HG02763 (cell line): ENCODE results near the gene RPL9.
"Not testable (repeated sequence)": the region's sequence is repeated elsewhere in the genome, so short reads cannot be mapped to it uniquely, and the experiment has no call there.

Experiments
- ATAC-seq: cut with Tn5 transposase; IDR thresholded peaks from one replicate; pipeline ENCODE4 v1.9.1; 2021; ENCODE audit warnings: mild to moderate bottlenecking, moderate library complexity; ENCODE audit not compliant: unreplicated experiment

The RPL9 gene

DNA sequence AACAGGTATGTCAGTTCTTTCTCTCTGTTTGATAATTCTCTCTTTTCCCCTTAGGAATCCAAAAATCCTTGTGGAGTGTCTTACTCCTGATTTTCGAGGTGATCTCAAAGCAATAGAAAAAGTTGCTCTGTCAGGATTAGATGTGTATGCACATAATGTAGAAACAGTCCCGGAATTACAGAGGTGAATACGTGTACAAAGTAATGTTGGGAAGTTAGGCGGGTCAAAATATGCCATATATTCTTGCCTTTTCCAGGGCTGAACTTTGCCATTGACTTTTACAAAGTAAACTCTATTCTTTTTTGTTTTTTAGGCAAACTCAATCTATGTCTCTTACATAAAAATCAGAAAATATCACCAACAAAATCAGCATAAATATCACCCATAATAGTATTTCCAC, 8.7 kb upstream of the RPL9 start:
- ATAC-seq, result no peak

DNA sequence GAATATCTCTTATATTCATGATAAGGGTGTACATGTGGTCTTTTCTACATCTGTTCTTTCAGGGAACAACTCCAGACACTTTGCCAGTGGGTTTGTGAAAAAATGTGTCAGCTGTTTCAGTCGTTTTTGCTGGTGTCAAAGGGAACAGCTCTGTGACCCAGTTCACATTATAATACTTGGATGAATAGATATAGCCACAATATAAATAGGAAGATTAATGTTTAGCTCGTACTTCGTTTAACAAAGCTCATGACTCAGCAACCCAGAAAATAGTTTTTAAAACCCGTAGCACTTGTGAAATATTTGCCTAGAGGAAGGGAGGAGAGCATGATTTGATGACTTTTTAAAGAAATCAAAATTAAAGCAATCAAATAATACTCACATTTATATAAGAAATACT, 8.0 kb upstream of the RPL9 start:
- no peak for ATAC-seq

GRCh38 chr4:39464886-39465501, 6.3 kb upstream of the RPL9 start:
- no peak for ATAC-seq

GRCh38 chr4:39458161-39458504, 589 bp downstream of the RPL9 start:
- ATAC-seq, result not testable (repeated sequence)

- no peak for ATAC-seq
These were observed 1.6 kb downstream of the RPL9 start for GRCh38 chr4:39456946-39457763.

DNA sequence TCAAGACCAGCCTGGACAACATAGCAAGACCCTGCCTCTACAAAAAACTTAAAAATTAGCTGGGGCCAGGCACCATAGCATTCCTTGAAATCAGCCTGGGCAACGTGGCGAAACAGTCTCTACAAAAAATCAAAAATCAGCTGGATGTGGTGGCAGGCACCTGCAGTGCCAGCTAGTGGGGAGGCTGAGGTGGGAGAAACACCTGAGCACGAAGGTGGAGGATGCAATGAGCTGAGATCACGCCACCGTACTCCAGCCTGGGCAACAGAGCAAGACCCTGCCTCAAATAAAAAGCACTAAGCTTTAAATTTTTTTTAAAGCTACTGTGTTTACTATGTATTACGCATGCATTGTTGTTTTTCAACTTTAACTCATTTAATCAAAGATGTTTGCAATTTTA, 3.2 kb downstream of the RPL9 start:
- no peak for ATAC-seq

DNA sequence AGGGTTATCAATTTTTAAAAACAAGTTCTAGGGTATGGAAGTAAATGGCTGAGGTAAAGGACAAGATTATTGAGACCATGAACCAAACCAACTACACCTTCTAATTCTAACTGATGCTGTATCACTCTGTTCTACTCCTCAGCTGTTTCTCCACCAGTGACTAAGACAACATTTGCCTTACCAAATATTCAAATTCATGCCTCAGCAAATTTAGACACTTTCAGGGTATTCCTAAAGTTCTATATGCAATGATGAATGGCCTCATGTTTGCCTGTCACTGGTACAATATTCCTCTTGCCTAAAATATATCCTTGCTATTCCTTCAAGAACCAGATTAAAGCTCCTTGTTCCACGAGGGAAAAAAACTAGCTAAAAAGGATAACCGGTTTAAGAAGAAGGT, 5.0 kb downstream of the RPL9 start:
- ATAC-seq, result no peak

GRCh38 chr4:39452860-39453587, 5.7 kb downstream of the RPL9 start:
- ATAC-seq, result no peak

DNA sequence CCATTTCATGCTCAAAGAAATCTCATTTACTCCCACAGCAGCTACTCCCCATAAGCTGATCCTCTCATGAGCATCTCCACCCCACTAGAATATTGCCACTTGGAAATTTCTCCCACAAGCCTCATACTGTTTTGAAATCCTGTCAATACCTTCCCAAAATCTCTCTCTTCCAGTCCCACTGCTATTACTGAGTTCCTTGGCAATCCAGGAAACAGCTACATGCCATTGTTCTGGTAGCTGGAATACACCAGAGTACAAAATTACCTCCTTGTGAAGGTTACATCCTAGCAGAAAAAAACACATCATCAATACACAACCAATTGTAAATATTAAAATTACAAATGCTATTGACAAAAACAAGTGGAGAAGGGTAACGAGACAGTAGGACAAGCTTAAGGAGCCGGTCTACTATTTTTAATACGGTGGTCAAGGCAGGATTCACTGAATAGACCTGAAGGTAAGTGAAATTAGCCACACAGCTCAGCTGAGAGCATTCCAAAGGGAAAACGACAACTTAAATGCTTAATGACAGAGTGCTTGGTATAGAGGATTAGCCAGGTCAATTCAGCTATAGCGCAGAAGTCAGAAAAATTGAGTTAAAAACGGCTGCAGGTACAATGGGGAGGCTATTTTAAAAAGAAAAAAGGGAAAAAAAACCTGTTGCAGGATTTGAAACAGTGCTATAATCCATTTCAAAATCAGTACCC, 6.4 kb downstream of the RPL9 start:
- ATAC-seq, result no peak

GRCh38 chr4:39451423-39452023, 7.2 kb downstream of the RPL9 start:
- ATAC-seq, result no peak

GRCh38 chr4:39450618-39451017, 8.1 kb downstream of the RPL9 start:
- ATAC-seq, result no peak

GRCh38 chr4:39446842-39447573, 11.7 kb downstream of the RPL9 start:
- ATAC-seq, result peak; percentile 79

- ATAC-seq, result no peak
These were observed 12.3 kb downstream of the RPL9 start for GRCh38 chr4:39446483-39446841.

DNA sequence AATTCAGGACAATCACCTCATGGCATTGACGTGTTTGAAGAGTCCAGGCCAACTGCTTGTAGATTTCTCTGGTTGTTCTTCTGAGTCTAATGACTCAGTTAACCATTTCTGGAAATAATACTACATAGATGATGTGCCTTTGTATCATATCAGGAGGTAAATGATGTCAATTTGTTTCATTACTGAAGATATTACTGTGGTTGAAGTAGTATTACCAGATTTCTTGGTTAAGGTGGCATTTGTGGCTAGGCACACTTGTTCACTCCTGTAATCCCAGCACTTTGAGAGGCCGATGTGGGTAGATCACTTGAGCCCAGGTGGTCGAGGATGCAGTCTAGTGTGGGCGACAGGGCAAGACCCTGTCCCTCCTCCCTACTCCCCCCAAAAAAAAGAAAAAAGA, 15.7 kb downstream of the RPL9 start:
- no peak for ATAC-seq

DNA sequence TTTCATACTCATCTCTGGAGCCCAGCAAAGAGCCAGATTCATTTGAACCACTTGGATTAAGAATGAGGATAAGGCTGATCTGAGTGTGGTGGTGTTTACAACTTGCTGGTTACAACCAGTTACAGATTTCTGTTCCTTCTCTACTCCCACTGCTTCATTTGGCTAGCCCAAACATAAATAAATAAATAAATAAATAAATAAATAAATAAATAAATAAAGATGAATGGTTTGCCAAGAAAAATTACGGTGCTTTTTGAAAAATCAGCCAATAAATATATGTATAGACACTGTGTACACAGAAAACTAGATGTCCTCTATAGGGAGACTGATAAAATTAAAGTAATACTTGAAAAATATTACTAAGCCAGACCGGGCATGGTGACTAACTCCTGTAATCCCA, 17.1 kb downstream of the RPL9 start:
- ATAC-seq, result no peak

DNA sequence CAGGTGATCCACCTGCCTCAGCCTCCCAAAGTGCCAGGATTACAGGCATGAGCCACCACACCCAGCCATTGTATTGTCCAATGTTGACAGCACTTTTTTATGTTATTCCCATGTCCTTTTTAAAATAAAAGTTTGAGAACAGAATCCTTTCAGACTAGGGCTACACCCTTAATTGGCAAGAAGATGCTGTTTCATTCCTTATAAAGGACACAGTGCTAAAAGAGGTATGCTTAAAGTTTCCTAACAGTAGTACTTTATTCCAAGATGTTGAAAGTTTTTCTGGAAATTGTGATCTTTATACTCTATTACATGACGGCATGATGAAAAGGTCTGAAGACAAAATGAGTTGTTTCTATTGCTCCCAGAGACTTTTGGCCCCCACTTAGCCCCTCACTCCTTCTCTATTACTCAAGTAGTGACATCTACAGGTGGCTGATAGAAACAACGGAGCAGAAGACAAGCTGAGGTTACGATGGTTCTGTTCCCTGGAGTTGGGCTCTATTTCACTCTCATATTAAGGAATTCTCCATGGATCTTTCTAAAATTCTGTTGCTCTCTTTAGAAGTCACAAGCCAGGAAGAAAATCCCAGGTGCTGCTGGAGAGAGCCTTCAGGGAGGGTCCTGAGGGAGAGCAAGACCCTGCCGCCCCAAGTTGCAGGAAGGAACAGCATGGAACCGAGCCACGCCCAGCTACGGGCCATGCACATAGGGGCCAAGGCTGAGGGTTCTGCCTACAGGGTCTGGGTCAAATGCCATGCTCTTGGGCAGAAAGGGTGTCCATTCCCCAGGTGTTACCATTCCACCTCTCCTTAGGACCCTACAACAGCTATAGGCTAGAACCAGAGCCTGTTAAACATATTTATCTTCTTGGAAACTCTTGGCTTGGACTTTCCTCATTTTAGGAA, 22.8 kb downstream of the RPL9 start:
- ATAC-seq, result no peak

DNA sequence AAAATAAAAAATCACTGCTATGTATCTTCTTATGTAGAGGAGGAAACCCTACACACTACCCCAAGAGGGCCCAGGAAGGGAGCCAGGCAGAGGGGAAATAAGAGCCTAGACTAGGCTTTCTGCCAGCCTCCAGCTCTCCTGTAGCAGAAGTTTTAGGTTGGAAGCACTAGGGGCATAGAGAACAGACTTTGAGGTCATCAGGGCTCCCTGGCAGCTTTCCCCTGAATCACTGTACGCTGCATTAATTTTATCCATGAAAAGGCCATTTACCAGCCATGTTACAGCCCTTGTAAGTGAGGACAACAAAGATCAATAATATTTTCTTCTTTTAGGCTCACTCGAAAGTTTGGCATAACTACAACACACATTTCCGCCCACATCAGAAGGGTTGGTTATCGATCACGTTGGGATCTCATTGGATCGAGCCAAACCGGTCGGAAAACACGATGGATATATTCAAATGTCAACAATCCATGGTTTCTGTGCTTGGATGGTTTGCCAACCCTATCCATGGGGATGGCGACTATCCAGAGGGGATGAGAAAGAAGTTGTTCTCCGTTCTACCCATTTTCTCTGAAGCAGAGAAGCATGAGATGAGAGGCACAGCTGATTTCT, 24.7 kb downstream of the RPL9 start:
- ATAC-seq, result no peak

DNA sequence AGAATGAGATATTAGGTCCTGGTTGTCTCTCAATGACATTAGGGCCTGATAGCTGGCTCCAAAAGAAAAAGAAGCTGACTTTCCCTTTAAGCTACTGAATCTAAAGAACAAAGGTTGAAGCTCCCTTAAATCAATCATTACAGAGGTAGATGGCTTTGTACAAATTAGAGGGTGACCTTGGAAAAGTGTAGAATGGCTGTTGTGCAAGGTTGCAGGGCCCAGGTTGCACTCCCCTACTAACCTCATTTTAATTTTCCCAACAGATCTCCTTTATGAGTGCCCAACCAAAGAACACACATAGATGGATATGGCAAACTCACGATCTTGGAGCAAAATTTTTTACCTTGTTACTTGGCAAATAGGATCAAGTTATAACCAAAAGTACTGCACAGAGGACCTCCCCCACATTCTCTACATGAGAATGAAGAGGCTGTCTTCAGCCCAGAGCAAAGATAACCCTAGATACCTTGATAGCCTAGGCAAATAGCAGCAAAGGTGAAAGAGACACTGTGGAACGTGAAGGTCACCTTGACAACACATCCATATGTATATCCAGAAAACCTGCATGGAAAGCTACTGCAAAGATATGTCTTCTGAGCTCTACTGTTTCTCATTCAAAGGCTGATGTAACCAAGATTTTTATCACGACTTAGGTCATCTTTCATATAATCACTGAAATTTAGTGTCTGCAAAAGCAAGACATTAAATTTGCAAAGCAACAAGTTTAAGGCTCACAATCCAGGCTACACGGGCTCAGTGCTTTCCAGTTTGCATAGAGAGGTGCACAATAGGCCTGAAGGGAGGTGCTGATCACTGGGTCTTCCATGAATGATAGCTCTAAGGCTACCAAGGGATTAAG, 29.0 kb downstream of the RPL9 start:
- no peak for ATAC-seq
